Spleen (tissue), 7 donors: ENCODE data around the gene LMLN.

Experiments used
- CTCF ChIP-seq, 11 experiments: fragments of 200-600 bp in 7 of 11; fragments of 450-650 bp in 4 of 11; sonication (generic) in 4 of 11; IDR thresholded peaks in 8 of 11; conservative IDR thresholded peaks in 3 of 11; 1 replicate in 7 of 11; 2 replicates in 4 of 11; pipeline versions ENCODE4 v1.4.0 to v1.8.0; 2016 to 2021; ENCODE audit warnings: antibody characterized with exemption in 11 of 11, inconsistent platforms in 4 of 11, mild to moderate bottlenecking in 1 of 11
- POLR2A ChIP-seq, 3 donors: fragments of 450-650 bp; IDR thresholded peaks; one replicate each; pipeline ENCODE4 v1.5.1; 2017; ENCODE audit warnings: antibody characterized with exemption in 3 of 3, mild to moderate bottlenecking in 1 of 3
- donor health status: DM: no; HTN: no; CAD: no; lungs with moderate emphysema.
- donor health status: DM: no; HTN: no; CAD: no.
- donor health status: DM: no; HTN: no; CAD: no.

- TF ChIP-seq CTCF (IDR thresholded peaks at IDR 0.05 in 8 of 11, conservative IDR thresholded peaks at IDR 0.05 in 3 of 11), result no peak
- no peak for TF ChIP-seq POLR2A (IDR thresholded peaks at IDR 0.05)
Measured at GRCh38 chr3:198019115-198019514, 59.1 kb downstream of the LMLN start.
